Ectodermal cell (in vitro differentiated cells): Measurements from ENCODE around the gene SRPX.

Source experiments
- H3K27ac ChIP-seq: 2 replicates; pipeline ENCODE4 v1.7.0; 2013; ENCODE audit warnings: mild to moderate bottlenecking, low read depth, low read length; ENCODE audit not compliant: insufficient read depth, poor library complexity, severe bottlenecking
- H3K27me3 ChIP-seq: 2 replicates; pipeline ENCODE4 v1.7.0; 2013; ENCODE audit warnings: mild to moderate bottlenecking, low read length; ENCODE audit not compliant: insufficient read depth, control insufficient read depth, poor library complexity, severe bottlenecking
- H3K36me3 ChIP-seq: one replicate; pipeline ENCODE4 v1.7.0; 2013; ENCODE audit warnings: low read length; ENCODE audit not compliant: control insufficient read depth, insufficient read depth
- H3K4me1 ChIP-seq: one replicate; pipeline ENCODE4 v1.7.0; 2013; ENCODE audit warnings: low read length; ENCODE audit not compliant: control insufficient read depth, insufficient read depth
- H3K4me3 ChIP-seq: 2 replicates; pipeline ENCODE4 v1.7.0; 2013; ENCODE audit warnings: low read depth, low read length, control low read depth; ENCODE audit not compliant: insufficient read depth
- H3K9me3 ChIP-seq: 2 replicates; pipeline ENCODE4 v1.7.0; 2013; ENCODE audit warnings: mild to moderate bottlenecking, low read length, moderate library complexity; ENCODE audit not compliant: control insufficient read depth
- WGBS, 2 experiments: methylation state at CpG; one replicate each; pipeline ENCODE4 v1.1.7; 2013; ENCODE audit warnings: missing lambda C conversion rate in 2 of 2; 5-methylcytosine and 5-hydroxymethylcytosine counted together

Gene SRPX

DNA sequence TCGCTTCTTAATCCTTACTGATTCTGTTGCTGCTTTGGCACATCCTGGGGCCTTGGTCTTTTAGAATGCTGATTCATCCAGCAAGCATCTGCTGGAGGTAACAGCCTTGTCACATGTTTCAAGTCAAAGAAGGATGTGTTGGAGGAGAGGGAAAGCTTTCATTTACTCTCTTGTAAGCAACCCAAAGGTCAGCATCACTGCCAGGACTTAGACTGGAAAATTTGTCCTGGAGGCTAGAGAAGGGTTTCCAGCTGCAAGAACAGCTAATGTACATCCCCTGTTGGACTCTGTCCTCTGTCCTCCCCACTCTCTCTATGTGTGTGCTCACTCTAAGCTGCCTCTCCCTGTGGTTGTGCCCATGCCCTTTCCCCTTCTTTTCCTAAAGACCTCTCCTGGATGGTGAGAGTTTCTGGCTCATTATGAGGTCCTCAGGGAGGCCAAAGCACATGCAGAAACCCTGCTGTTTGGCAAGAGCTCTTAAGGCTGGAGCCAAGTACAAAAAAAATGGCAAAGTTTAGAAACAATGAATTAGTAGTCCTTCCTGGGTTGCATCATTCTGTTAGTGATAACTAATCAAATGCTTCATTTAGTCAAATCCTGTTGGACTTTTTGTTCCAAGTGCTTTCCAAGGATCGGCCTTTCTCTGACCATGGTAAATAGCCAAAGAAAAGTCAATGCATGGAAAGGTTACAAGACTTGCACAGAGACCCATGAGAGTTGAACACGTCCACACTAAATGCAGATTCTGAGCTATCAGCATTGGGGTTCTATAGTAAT lies 13.4 kb upstream of the SRPX start:
- WGBS, 2 experiments: 88 to 93% methylated on average over 3 of the region's 3 CpGs
- Histone ChIP-seq H3K36me3 (no peaks in the 10 kb centered on the region), H3K27me3 (no peaks in the 10 kb centered on the region), H3K9me3 (no peaks in the 10 kb centered on the region), H3K27ac (no peak overlapping the region), H3K4me3 (no peak overlapping the region), H3K4me1 (no peaks in the 10 kb centered on the region)

DNA sequence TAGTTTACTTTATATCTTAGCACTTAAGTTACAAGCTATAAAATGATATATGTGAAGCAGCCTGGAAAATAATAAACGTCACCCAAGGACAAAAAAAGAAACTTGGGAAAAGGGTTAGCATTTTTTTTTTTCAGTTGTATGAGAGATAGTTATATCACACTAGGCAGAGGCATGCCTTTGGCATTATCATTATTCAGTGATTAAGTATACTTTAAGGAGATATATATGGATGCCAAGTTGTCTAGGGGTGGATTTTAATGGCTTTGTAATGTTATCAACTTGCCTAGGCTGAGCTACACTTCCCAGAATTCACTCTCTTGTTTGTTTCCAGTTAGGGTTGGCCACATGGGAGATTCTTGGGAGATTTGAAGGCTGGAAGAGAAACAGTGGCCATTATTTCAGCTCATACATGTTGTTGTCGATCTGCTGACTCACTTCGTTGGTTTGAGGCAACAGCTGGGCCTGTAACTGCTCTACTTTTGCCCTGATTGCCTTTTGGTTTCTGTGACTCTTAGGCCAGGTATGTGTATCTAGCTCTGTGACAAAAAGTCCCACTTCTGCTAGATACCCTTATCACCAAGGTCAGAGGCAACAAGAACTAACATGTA lies 11.5 kb upstream of the SRPX start:
- no peaks in the 10 kb centered on the region for H3K4me1 ChIP-seq
- H3K9me3 ChIP-seq: no peaks in the 10 kb centered on the region
- H3K4me3 ChIP-seq: no peak overlapping the region
- no peaks in the 10 kb centered on the region for H3K36me3 ChIP-seq
- H3K27ac ChIP-seq: no peak overlapping the region
- 93% methylated on average over 3 of the region's 3 CpGs for WGBS, 2 experiments
- H3K27me3 ChIP-seq: no peaks in the 10 kb centered on the region

DNA sequence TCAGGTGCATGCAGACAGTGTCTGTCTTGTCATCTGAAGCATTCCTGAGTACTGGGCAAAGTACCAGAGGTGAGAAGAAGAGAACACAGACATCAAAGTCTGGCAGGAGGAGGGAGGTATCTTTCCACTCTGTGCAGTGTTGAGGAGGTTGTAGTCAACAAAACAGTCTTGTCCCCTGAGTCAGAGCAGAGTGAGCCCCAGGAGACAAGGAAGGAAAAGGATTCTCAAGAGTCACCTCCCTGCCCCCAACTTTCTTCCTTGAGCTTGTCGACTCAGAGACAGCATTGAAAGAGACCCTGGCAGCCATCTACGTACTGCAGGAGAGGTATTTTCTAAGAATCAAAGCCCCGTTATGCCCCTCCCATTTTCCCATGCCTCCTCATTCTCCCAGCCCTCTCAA lies 4.4 kb upstream of the SRPX start:
- H3K27me3 ChIP-seq: peaks cover 27% of the 10 kb centered on the region
- no peak overlapping the region for H3K4me3 ChIP-seq
- H3K36me3 ChIP-seq: no peaks in the 10 kb centered on the region
- WGBS, 2 experiments: 10 to 33% methylated on average over 3 of the region's 3 CpGs
- no peaks in the 10 kb centered on the region for H3K9me3 ChIP-seq
- no peak overlapping the region for H3K27ac ChIP-seq
- no peaks in the 10 kb centered on the region for H3K4me1 ChIP-seq

DNA sequence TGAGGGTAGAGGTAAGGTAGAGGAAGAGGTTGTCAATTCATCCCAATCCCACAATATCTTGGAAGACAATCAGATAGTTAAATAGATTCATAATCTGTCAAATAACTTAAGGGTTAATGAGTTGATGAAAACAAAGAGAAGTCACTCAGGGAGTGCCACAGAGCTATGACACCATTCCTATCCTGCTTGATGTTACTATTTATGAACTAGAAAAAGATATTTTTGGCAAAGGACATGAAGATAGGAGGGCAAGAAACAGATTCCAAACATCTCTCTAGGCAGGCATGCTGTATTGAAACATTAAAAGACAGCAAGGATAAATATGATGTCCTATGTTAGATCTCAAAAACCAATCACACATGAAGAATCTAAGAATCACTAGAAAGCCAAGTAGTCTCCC lies 3.5 kb upstream of the SRPX start:
- no peaks in the 10 kb centered on the region for H3K9me3 ChIP-seq
- H3K36me3 ChIP-seq: no peaks in the 10 kb centered on the region
- H3K4me1 ChIP-seq: no peaks in the 10 kb centered on the region
- no peak overlapping the region for H3K4me3 ChIP-seq
- H3K27ac ChIP-seq: no peak overlapping the region
- H3K27me3 ChIP-seq: peaks cover 37% of the 10 kb centered on the region

DNA sequence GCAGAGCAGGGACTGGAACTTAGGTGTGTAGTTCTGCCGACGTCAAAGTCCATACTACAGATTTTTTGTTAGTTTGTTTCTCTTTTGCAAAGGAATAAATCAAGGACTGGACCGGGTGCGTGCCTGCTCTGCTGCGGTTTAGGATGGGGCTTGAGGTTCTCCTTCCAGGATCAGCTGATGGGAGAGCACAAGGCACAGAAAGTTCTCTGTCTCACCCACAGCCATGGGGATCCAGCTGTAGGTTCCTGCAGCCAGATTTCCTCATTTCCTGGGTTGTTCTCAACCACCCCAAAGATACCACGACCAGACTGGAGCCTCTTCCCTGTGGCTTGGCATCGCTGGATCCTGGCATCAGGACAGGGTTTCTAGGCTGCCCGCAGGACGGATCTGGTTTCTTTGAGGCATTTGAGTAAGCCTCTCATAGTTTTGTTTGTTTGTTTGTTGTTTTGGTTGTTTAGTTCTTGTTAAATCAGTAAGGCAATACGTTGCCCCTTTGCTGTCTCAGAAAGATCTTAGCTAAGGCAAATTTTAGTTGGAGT lies 789 bp upstream of the SRPX start:
- Histone ChIP-seq H3K27ac (no peak overlapping the region), H3K9me3 (no peaks in the 10 kb centered on the region), H3K4me3 (no peak overlapping the region), H3K4me1 (no peaks in the 10 kb centered on the region), H3K36me3 (no peaks in the 10 kb centered on the region), H3K27me3 (peaks cover 41% of the 10 kb centered on the region)
- WGBS, 2 experiments: 86 to 88% methylated on average over 8 to 10 of the region's 10 CpGs

DNA sequence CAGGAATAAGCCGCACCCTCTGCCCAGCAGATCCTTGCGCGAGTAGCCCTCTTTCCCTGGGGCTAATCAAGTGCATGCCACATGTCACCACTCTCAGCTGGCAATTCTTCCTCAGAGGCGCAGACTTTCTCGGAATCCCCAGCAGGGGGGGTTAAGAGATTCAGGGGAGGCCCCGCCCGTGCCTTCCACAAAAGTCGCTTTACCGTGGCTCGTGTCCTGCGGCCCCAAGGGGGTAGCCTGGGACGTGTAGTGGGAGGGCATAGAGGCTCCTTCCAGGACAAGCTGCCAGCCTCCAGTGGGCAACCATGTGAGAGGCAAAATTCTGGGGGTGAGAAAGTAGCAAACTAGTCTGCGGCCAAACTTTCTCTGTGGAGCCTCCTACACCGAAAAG lies 652 bp downstream of the SRPX start:
- no peaks in the 10 kb centered on the region for H3K36me3 ChIP-seq
- H3K4me3 ChIP-seq: peak overlapping the region; percentile 43
- no peak overlapping the region for H3K27ac ChIP-seq
- H3K27me3 ChIP-seq: peaks cover 41% of the 10 kb centered on the region
- 0% methylated on average over 14 of the region's 14 CpGs for WGBS, 2 experiments
- no peaks in the 10 kb centered on the region for H3K4me1 ChIP-seq
- H3K9me3 ChIP-seq: no peaks in the 10 kb centered on the region

DNA sequence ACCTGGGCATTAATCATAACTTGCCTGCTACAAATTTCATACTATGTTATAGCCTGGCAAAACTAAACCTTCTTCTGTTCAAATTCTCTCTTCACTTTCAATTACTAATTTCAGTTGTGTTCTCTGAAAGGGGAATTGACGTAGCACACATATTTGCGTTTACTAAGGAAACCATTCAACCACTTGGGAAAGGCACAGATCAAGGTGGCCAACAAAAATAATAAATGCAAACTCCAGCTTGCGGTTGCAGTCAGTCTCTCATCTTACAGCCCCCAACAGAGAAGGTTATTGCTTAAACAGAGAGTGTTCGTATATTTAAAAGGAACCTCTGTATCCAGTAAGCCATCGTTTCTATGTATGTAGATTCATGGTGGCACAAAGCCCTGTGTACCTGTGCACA lies 4.0 kb downstream of the SRPX start:
- Histone ChIP-seq H3K4me1 (no peaks in the 10 kb centered on the region), H3K36me3 (no peaks in the 10 kb centered on the region), H3K9me3 (no peaks in the 10 kb centered on the region), H3K27me3 (peaks cover 29% of the 10 kb centered on the region), H3K4me3 (no peak overlapping the region), H3K27ac (no peak overlapping the region)
- WGBS, 2 experiments: 76 to 92% methylated on average over 3 to 5 of the region's 5 CpGs

DNA sequence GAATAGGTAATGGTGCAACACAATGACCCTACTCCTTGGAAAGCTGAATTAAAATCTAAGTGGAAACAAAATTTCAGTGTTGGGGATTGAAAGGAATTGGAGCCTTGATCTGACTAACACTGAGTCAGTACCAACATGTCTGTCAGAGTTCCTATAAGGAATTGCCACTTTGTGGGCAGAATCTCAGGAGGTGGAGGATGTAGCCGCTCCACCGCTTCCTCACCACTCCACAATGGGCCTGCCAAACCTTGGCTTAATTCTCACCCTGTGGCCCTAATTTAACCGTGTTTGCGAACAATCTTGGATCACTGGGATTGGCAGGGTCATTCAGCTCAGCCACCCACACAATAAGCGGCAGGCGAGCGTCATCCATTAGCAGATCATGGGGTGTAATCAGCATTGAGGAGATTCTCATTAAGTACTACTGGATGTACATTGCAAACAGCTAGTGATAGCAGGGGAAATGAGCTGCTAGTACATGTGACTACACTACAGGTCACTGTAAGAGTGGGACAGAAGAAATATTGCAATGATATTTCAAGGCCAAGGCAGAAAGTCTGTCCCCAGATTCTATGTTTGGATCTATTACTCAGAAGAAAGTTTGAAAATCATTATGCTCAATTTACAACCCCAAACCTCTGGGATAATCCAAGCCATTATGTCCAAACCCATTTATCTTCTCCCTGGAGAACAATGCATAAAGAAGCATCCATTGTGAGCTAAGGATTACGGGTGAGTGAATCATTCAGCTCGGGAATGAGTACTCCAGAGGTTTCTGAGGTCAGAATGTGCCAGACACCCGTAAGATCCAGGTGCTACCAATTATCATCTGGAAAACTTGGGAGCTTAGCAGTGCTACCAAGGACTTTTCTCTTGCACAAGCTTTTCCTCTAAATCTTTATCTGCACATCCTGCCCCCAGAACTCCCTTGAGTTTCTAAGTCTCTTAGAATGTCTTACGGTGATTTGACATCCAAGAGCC lies 5.8 kb downstream of the SRPX start:
- Histone ChIP-seq H3K4me3 (no peak overlapping the region), H3K27ac (no peak overlapping the region), H3K27me3 (peaks cover 11% of the 10 kb centered on the region), H3K36me3 (no peaks in the 10 kb centered on the region), H3K4me1 (no peaks in the 10 kb centered on the region), H3K9me3 (no peaks in the 10 kb centered on the region)
- 85 to 87% methylated on average over 11 of the region's 11 CpGs for WGBS, 2 experiments

DNA sequence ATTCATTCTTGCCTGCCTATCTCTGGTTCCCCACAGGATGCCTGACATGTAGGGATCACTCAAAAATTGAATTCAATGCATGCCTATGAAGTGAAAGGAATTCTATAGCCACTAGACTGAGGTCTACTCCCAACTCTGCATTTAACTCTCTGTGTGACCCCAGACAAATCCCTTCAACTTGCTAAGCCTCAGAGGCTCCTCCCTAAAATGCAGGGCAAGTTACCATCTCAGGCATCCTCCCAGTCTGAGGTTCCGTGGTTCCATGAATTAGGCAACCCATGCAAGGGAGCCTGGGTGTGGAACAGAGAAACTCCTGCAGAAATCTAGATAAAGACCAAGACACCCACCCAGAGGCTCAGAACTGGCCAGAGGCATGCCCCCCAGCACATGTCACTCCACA lies 6.6 kb downstream of the SRPX start:
- WGBS, 2 experiments: 95 to 100% methylated on average over 1 of the region's 1 CpG

More for the DNA sequence above, 6.6 kb downstream of the SRPX start:
- H3K36me3 ChIP-seq: no peaks in the 10 kb centered on the region
- H3K27ac ChIP-seq: no peak overlapping the region
- no peaks in the 10 kb centered on the region for H3K4me1 ChIP-seq
- H3K9me3 ChIP-seq: no peaks in the 10 kb centered on the region
- peaks cover 3% of the 10 kb centered on the region for H3K27me3 ChIP-seq
- H3K4me3 ChIP-seq: no peak overlapping the region
